ENCODE results near the gene MPC1. TPM values are rescaled to one million over a fixed set of nuclear protein-coding genes. Genes with fewer than 3 reads are reported as not detected.

Gene MPC1
- 16.8 TPM for polyA plus RNA-seq (2013, experiment 1 of 4)
- polyA plus RNA-seq (2013, experiment 2 of 4), result 12.9 TPM
- polyA plus RNA-seq (2013, experiment 3 of 4), result 13.8 TPM
- polyA plus RNA-seq (2013, experiment 4 of 4), result 16.7 TPM

DNA sequence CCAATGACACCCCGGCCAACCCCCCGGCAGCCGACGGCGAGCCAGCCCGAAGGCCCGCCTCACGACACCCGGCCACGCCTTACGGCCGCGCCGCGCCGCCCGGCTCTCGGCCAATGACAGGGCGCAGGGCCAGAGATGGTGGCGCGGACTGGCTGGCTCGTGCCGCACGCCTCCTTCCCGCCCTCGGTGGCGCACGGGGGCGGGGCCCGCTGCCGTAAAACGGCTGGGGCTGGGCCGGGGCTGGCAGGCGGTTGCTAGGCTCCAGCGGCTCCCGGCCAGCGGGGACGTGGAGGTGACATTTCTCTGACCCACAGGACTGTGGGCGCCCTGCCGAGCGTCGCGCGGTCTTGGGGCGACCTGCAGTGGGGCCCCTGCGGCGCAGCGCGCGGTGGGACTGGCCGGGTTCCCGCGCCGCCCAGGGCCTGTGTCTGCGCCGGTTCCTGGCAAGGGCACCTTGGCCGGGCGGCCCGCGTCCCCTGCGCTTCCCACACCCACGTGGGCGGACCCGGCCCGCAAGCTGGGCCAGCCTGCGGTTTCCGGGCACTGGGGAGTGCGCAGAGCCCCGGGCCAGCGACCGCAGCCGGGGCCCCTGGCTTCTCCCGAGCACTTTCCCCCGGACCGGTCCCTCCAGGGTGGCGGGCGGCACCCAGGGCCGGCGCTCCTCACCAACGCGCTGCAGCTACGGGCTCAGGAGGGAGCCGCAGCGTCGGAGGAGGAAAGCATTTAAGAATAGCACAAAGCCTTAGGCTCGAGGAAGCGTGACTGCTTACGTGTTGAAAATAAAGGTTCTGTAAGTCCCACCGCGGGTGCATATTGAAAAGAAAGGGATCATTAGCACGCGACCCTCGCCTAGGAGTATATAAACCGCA is at the start of gene MPC1:
MPC1 (minus strand) TSS at position 8 of the 869 bp plus-strand sequence. CDS start 64 bp downstream, outside the sequence.
- H3K36me3 ChIP-seq (ENCODE audit: control insufficient read depth, insufficient read depth, low read length), result no peaks in the 10 kb centered on the region
- H3K9me3 ChIP-seq (ENCODE audit: control insufficient read depth, low read length), result no peaks in the 10 kb centered on the region
- H3K4me3 ChIP-seq (ENCODE audit: insufficient read depth, low read depth, low read length), result peak within 1 kb of the TSS; percentile 75
- WGBS, 2 experiments, result 0% methylated on average over 94 of the region's 94 CpGs
- H3K27me3 ChIP-seq (ENCODE audit: control insufficient read depth, insufficient read depth, low read length, poor library complexity, severe bottlenecking), result peaks cover 14% of the 10 kb centered on the region
- H3K4me1 ChIP-seq (ENCODE audit: control insufficient read depth, insufficient read depth, low read length), result peaks cover 5% of the 10 kb centered on the region
- peak within 1 kb of the TSS; percentile 68 for H3K27ac ChIP-seq (ENCODE audit: insufficient read depth, low read depth, low read length, poor library complexity, severe bottlenecking)

DNA sequence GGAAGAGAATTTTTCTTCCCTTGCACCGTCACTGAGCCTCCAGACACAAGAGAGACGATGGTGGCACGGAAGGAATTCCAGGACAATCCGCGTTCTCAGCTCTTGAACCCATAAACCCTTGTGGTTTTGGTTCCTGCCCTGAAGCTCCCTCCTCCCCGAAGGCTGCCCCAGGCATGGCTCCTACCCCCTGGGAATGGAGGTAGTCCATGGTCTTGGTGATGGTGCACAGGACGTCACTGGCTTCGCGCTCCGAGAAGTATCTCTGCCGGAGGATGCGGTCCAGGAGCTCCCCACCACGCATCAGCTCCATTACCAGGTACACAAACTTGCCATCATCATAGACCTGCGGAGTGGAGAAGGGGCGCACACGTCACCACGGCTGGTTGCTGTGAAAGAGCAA is 47.5 kb upstream of the MPC1 start:
- Histone ChIP-seq H3K4me1 (ENCODE audit: control insufficient read depth, insufficient read depth, low read length) (no peaks in the 10 kb centered on the region), H3K4me3 (ENCODE audit: insufficient read depth, low read depth, low read length) (no peak overlapping the region), H3K36me3 (ENCODE audit: control insufficient read depth, insufficient read depth, low read length) (no peaks in the 10 kb centered on the region), H3K27ac (ENCODE audit: insufficient read depth, low read depth, low read length, poor library complexity, severe bottlenecking) (no peak overlapping the region), H3K9me3 (ENCODE audit: control insufficient read depth, low read length) (no peaks in the 10 kb centered on the region), H3K27me3 (ENCODE audit: control insufficient read depth, insufficient read depth, low read length, poor library complexity, severe bottlenecking) (no peaks in the 10 kb centered on the region)
- 96 to 98% methylated on average over 17 of the region's 17 CpGs for WGBS, 2 experiments

DNA sequence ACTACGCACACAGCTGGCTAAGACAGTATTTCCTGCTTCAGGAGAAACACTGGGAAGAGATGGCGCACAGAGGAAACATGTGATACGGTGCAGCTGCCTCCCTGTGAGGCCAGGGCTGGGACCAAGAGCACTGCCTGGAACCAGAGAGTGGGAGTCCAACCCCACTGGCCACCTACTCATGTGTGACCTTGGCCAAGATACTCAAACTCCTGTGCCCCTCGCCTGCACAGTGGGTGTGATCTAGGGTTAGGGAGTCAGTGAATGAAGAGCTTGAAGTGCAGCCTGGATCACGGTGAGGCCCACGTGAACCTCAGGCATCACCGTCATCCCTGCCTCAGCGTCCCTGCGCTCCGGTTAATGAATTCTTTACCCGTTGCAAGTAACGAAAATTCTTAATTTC is 41.7 kb upstream of the MPC1 start:
- Histone ChIP-seq H3K36me3 (ENCODE audit: control insufficient read depth, insufficient read depth, low read length) (no peaks in the 10 kb centered on the region), H3K9me3 (ENCODE audit: control insufficient read depth, low read length) (no peaks in the 10 kb centered on the region), H3K4me1 (ENCODE audit: control insufficient read depth, insufficient read depth, low read length) (no peaks in the 10 kb centered on the region), H3K27ac (ENCODE audit: insufficient read depth, low read depth, low read length, poor library complexity, severe bottlenecking) (no peak overlapping the region), H3K27me3 (ENCODE audit: control insufficient read depth, insufficient read depth, low read length, poor library complexity, severe bottlenecking) (no peaks in the 10 kb centered on the region), H3K4me3 (ENCODE audit: insufficient read depth, low read depth, low read length) (no peak overlapping the region)
- WGBS, 2 experiments, result 88 to 92% methylated on average over 12 of the region's 12 CpGs

DNA sequence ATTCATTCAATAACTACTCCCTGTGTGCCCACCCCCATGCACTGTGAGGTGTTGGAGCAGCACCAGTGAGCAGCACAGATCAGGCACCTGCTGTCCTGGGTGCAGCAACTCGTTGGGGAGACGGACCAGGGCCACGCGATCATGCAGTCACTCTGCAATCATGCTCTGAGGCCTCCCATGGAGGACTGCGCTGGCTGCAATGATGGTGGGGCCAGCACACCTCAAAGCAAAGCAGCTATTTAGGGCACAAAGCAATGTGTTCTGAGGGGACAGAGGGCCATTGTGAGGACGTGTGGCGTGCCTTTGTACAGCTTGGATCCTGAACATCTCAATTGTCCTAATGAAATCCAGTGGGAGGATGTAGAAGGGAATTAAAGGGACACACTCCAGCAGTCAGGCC is 41.0 kb upstream of the MPC1 start:
- Histone ChIP-seq H3K9me3 (ENCODE audit: control insufficient read depth, low read length) (no peaks in the 10 kb centered on the region), H3K27ac (ENCODE audit: insufficient read depth, low read depth, low read length, poor library complexity, severe bottlenecking) (no peak overlapping the region), H3K36me3 (ENCODE audit: control insufficient read depth, insufficient read depth, low read length) (no peaks in the 10 kb centered on the region), H3K4me1 (ENCODE audit: control insufficient read depth, insufficient read depth, low read length) (no peaks in the 10 kb centered on the region), H3K27me3 (ENCODE audit: control insufficient read depth, insufficient read depth, low read length, poor library complexity, severe bottlenecking) (no peaks in the 10 kb centered on the region), H3K4me3 (ENCODE audit: insufficient read depth, low read depth, low read length) (no peak overlapping the region)
- 92% methylated on average over 7 of the region's 7 CpGs for WGBS, 2 experiments

DNA sequence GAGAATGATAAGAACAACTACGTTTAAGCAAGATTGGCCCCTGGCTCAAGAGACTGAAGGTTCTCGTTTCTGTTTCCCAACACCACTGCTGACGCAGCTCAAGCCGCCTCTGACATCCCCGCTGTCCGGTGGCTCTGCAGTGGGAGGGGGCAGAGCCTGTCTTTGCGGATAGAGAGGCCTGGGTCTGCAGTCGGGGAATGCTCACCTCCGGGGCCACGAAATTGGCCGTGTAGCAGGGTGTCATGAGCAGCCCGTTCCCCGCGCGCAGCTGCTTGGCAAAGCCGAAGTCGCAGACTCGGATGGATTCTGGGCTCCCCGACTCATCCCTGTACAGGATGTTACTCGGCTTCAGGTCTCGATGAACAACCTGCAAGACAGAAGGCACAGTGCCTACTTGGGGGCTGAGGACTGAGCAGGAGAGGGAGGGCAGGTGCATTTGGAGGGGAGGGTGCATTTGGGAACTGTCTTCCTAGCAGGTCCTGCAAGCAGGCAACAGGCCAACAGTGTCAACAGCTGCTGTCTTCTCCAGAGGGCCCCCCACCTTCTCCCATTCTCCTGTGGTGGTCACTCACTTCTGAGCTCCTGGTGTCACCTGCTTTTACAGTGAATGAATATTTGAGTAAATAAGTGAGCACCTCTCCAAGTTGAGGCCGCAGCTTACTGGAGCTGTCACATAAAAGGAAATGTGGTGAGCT is 40.5 kb upstream of the MPC1 start:
- Histone ChIP-seq H3K27ac (ENCODE audit: insufficient read depth, low read depth, low read length, poor library complexity, severe bottlenecking) (no peak overlapping the region), H3K36me3 (ENCODE audit: control insufficient read depth, insufficient read depth, low read length) (no peaks in the 10 kb centered on the region), H3K4me1 (ENCODE audit: control insufficient read depth, insufficient read depth, low read length) (no peaks in the 10 kb centered on the region), H3K27me3 (ENCODE audit: control insufficient read depth, insufficient read depth, low read length, poor library complexity, severe bottlenecking) (no peaks in the 10 kb centered on the region), H3K9me3 (ENCODE audit: control insufficient read depth, low read length) (no peaks in the 10 kb centered on the region), H3K4me3 (ENCODE audit: insufficient read depth, low read depth, low read length) (no peak overlapping the region)
- 94 to 95% methylated on average over 22 of the region's 22 CpGs for WGBS, 2 experiments

DNA sequence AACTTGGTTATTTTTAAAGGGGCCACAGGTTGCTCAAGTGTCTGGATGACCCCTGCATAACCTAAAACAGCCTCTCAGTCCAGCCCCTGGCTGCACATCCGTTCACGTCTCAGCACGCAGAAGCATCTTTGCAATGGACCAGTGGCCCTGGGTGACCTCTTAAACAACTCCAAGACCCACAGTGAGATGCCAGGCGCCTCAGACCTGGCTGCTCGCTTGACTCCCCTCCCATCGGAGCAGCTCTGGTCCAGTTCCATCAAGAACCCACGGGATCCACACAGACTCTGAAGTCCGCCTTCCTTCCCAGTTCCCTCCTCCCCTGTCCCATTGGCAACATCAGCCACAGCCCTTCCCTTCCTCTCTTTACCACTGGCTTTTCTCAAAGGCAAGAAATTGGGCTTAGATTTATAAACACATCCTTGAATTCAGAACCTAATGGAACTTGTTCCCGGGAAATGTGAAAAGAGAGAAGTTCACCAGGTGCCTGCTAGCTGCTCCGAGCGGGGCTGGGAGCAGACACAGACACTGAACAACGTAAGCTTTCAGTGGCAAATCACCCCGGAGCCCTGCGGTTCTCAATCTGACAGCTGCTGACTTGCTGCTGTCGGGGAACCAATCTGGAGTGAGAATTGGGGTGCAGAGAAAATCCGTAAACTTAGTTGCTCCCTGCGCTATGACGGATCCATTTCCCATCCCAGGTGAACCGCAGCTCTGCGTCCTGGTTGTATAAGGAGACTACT is 39.6 kb upstream of the MPC1 start:
- Histone ChIP-seq H3K36me3 (ENCODE audit: control insufficient read depth, insufficient read depth, low read length) (no peaks in the 10 kb centered on the region), H3K27ac (ENCODE audit: insufficient read depth, low read depth, low read length, poor library complexity, severe bottlenecking) (no peak overlapping the region), H3K9me3 (ENCODE audit: control insufficient read depth, low read length) (no peaks in the 10 kb centered on the region), H3K4me1 (ENCODE audit: control insufficient read depth, insufficient read depth, low read length) (no peaks in the 10 kb centered on the region), H3K27me3 (ENCODE audit: control insufficient read depth, insufficient read depth, low read length, poor library complexity, severe bottlenecking) (no peaks in the 10 kb centered on the region), H3K4me3 (ENCODE audit: insufficient read depth, low read depth, low read length) (no peak overlapping the region)
- 95 to 96% methylated on average over 20 of the region's 20 CpGs for WGBS, 2 experiments

DNA sequence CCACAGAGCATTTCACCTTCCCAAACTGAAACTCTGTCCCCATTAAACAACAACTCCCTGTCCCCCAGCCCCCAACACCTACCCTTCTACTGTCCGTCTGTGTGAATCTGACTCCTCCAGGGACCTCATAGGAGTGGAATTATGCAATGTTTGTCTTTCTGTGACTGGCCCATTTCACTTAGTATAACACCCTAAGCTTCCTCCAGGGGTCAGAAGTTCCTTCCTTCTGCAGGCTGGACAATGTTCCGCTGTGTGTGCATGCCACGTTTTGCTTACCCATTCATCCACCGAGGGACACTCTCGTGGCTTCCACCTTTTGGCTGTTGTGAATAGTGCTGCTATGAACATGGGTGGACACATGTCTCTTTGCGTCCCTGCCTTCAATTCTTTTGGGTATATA is 37.6 kb upstream of the MPC1 start:
- no peaks in the 10 kb centered on the region for H3K27me3 ChIP-seq (ENCODE audit: control insufficient read depth, insufficient read depth, low read length, poor library complexity, severe bottlenecking)
- H3K4me1 ChIP-seq (ENCODE audit: control insufficient read depth, insufficient read depth, low read length), result no peaks in the 10 kb centered on the region
- WGBS, 2 experiments, result 85 to 86% methylated on average over 6 of the region's 6 CpGs
- no peaks in the 10 kb centered on the region for H3K36me3 ChIP-seq (ENCODE audit: control insufficient read depth, insufficient read depth, low read length)
- H3K9me3 ChIP-seq (ENCODE audit: control insufficient read depth, low read length), result no peaks in the 10 kb centered on the region
- H3K4me3 ChIP-seq (ENCODE audit: insufficient read depth, low read depth, low read length), result no peak overlapping the region
- H3K27ac ChIP-seq (ENCODE audit: insufficient read depth, low read depth, low read length, poor library complexity, severe bottlenecking), result no peak overlapping the region

DNA sequence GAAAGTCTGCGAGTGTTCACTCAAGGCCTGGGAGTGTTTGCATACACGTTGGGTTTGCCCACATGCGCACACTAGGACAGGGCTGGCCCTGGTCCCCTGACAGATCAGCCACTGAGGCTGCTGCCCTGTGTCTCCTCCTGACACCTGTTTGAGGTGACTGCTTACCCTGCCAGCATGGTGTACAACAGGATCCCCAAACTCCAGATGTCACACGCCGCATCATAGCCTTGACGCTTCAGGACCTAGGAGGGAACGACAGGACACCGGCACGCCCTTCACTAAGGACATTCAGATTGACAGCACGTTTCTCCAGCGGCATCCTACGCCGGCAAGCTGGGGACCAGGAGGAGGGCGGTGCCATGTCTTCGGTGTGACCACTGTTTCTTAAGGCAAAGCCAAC is 37.0 kb upstream of the MPC1 start:
- H3K27ac ChIP-seq (ENCODE audit: insufficient read depth, low read depth, low read length, poor library complexity, severe bottlenecking), result no peak overlapping the region
- no peak overlapping the region for H3K4me3 ChIP-seq (ENCODE audit: insufficient read depth, low read depth, low read length)
- no peaks in the 10 kb centered on the region for H3K4me1 ChIP-seq (ENCODE audit: control insufficient read depth, insufficient read depth, low read length)
- no peaks in the 10 kb centered on the region for H3K9me3 ChIP-seq (ENCODE audit: control insufficient read depth, low read length)
- H3K27me3 ChIP-seq (ENCODE audit: control insufficient read depth, insufficient read depth, low read length, poor library complexity, severe bottlenecking), result no peaks in the 10 kb centered on the region
- H3K36me3 ChIP-seq (ENCODE audit: control insufficient read depth, insufficient read depth, low read length), result no peaks in the 10 kb centered on the region
- 95% methylated on average over 15 of the region's 15 CpGs for WGBS, 2 experiments

DNA sequence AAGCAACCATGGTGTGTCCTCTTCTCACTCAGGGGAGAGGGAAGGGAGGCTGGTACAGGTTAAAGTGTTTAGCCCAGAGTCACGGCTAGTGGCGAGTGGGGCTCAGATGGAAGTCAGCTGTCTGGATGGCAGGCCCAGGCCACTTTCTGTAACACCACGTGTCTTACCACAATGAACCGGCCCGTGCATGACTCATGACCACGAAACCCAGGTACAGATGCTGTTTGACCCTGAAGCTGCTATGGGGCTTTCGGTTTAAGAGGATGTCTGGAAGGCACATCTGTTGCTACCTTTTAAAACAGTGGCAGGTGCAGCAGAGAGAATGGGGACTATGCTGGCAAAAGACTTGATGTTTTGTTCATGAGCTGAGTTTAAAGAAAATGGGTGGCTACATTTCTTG is 36.5 kb upstream of the MPC1 start:
- 94 to 96% methylated on average over 7 of the region's 7 CpGs for WGBS, 2 experiments
- Histone ChIP-seq H3K27me3 (ENCODE audit: control insufficient read depth, insufficient read depth, low read length, poor library complexity, severe bottlenecking) (no peaks in the 10 kb centered on the region), H3K9me3 (ENCODE audit: control insufficient read depth, low read length) (no peaks in the 10 kb centered on the region), H3K4me1 (ENCODE audit: control insufficient read depth, insufficient read depth, low read length) (no peaks in the 10 kb centered on the region), H3K4me3 (ENCODE audit: insufficient read depth, low read depth, low read length) (no peak overlapping the region), H3K27ac (ENCODE audit: insufficient read depth, low read depth, low read length, poor library complexity, severe bottlenecking) (no peak overlapping the region), H3K36me3 (ENCODE audit: control insufficient read depth, insufficient read depth, low read length) (no peaks in the 10 kb centered on the region)

DNA sequence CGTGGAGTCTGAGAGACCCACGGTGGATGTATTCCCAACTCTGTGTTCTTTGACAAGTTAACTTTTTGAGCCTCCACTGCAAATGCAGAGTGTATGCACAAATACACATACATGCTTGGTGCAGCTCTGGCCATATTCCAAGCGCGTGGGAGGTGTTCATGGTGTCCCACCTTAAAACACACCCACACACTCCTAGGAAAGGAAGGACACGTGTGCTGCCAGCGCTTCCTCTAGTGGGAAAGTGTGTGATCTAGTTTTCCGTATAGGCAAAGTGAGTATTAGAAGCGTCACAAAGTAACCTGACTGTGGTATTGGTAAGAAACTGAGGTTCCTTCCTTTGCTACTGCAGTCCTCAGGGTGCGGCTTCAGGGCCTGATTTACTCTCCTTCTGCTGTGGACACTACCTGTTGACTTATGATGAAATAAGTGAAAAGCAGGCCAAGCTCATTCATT is 36.0 kb upstream of the MPC1 start:
- no peaks in the 10 kb centered on the region for H3K4me1 ChIP-seq (ENCODE audit: control insufficient read depth, insufficient read depth, low read length)
- H3K36me3 ChIP-seq (ENCODE audit: control insufficient read depth, insufficient read depth, low read length), result no peaks in the 10 kb centered on the region
- no peak overlapping the region for H3K27ac ChIP-seq (ENCODE audit: insufficient read depth, low read depth, low read length, poor library complexity, severe bottlenecking)
- WGBS, 2 experiments, result 91 to 97% methylated on average over 9 of the region's 9 CpGs
- no peaks in the 10 kb centered on the region for H3K27me3 ChIP-seq (ENCODE audit: control insufficient read depth, insufficient read depth, low read length, poor library complexity, severe bottlenecking)
- no peaks in the 10 kb centered on the region for H3K9me3 ChIP-seq (ENCODE audit: control insufficient read depth, low read length)
- no peak overlapping the region for H3K4me3 ChIP-seq (ENCODE audit: insufficient read depth, low read depth, low read length)

Measured in ectodermal cell (in vitro differentiated cells).